ENCODE data around the gene ZNF280B. TPM values are rescaled to one million over a fixed set of nuclear protein-coding genes. Genes with fewer than 3 reads are reported as not detected.

Gene ZNF280B
- total RNA-seq, 1 experiment from 2014 or later, result 5.9 TPM

DNA sequence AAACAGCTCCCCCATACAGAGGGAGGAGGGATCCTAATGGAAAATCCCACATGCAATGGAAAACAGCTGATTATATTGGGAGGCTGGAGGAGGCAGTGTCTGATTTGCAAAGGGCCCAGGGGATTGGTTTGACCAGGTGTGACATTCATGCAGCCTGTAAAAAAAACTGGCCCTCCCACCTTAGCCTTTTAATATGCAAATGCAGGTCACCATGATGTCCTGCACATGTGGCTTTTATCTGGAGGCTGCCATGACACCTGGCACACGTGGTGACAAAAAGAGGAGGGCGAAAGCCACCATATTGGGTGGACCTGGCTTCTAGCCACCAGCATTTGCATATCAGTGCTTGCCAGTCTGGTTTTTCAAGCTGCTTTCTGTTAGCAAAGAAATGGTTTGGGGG, 48.5 kb downstream of the ZNF280B start:
- POLR2A ChIA-PET, result no interaction called here
- CTCF ChIA-PET, result interaction anchor here (0.6 to 1.2 kb wide), 2 partner anchors 27 to 37 kb away, joined by 3 to 5 read pairs; no protein-coding TSS in a partner anchor
- ATAC-seq (peak; percentile 26; the same call in 1 of the 2 replicates), DNase-seq (ENCODE audit: low spot score) (no peak)
- H3K27me3 Mint-ChIP-seq (ENCODE audit: low read depth), result peaks cover 100% of the 10 kb centered on the region
- H3K9me3 Mint-ChIP-seq, result peaks cover 47% of the 10 kb centered on the region
- H3K27ac Mint-ChIP-seq, result no peak overlapping the region
- no peak overlapping the region for H3K4me3 Mint-ChIP-seq
- peaks cover 18% of the 10 kb centered on the region for H3K36me3 Mint-ChIP-seq
- TF ChIP-seq ZNF416 (CRISPR knock-in tag; IDR thresholded peaks at IDR 0.05) (no peak), GABPB1 (CRISPR knock-in tag; IDR thresholded peaks at IDR 0.05) (no peak), TCF7 (CRISPR knock-in tag; IDR thresholded peaks at IDR 0.05; ENCODE audit: low read depth) (no peak), ESRRA (CRISPR knock-in tag; IDR thresholded peaks at IDR 0.05; ENCODE audit: borderline replicate concordance) (no peak), ZNF138 (CRISPR knock-in tag; conservative IDR thresholded peaks at IDR 0.05) (no peak), IRF2 (CRISPR knock-in tag; IDR thresholded peaks at IDR 0.05; ENCODE audit: borderline replicate concordance, low read depth) (no peak), ZNF423 (CRISPR knock-in tag; IDR thresholded peaks at IDR 0.05) (no peak), FOXK1 (CRISPR knock-in tag; IDR thresholded peaks at IDR 0.05) (no peak), SMAD4 (CRISPR knock-in tag; IDR thresholded peaks at IDR 0.05) (no peak), ZNF121 (CRISPR knock-in tag; IDR thresholded peaks at IDR 0.05) (no peak), SMAD3 (CRISPR knock-in tag; IDR thresholded peaks at IDR 0.05; ENCODE audit: borderline replicate concordance) (no peak)
- TF ChIP-seq, protein P1, sequence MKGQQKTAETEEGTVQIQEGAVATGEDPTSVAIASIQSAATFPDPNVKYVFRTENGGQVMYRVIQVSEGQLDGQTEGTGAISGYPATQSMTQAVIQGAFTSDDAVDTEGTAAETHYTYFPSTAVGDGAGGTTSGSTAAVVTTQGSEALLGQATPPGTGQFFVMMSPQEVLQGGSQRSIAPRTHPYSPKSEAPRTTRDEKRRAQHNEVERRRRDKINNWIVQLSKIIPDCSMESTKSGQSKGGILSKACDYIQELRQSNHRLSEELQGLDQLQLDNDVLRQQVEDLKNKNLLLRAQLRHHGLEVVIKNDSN (CRISPR knock-in tag; IDR thresholded peaks at IDR 0.05), result no peak
- TF ChIP-seq, protein P2, sequence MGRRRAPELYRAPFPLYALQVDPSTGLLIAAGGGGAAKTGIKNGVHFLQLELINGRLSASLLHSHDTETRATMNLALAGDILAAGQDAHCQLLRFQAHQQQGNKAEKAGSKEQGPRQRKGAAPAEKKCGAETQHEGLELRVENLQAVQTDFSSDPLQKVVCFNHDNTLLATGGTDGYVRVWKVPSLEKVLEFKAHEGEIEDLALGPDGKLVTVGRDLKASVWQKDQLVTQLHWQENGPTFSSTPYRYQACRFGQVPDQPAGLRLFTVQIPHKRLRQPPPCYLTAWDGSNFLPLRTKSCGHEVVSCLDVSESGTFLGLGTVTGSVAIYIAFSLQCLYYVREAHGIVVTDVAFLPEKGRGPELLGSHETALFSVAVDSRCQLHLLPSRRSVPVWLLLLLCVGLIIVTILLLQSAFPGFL (CRISPR knock-in tag; IDR thresholded peaks at IDR 0.05; ENCODE audit: borderline replicate concordance), result no peak
- TF ChIP-seq, protein P3, sequence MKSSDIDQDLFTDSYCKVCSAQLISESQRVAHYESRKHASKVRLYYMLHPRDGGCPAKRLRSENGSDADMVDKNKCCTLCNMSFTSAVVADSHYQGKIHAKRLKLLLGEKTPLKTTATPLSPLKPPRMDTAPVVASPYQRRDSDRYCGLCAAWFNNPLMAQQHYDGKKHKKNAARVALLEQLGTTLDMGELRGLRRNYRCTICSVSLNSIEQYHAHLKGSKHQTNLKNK (CRISPR knock-in tag; IDR thresholded peaks at IDR 0.05), result no peak
- peaks cover 10% of the 10 kb centered on the region; the same call in 1 of the 2 replicates for H3K4me1 Mint-ChIP-seq

DNA sequence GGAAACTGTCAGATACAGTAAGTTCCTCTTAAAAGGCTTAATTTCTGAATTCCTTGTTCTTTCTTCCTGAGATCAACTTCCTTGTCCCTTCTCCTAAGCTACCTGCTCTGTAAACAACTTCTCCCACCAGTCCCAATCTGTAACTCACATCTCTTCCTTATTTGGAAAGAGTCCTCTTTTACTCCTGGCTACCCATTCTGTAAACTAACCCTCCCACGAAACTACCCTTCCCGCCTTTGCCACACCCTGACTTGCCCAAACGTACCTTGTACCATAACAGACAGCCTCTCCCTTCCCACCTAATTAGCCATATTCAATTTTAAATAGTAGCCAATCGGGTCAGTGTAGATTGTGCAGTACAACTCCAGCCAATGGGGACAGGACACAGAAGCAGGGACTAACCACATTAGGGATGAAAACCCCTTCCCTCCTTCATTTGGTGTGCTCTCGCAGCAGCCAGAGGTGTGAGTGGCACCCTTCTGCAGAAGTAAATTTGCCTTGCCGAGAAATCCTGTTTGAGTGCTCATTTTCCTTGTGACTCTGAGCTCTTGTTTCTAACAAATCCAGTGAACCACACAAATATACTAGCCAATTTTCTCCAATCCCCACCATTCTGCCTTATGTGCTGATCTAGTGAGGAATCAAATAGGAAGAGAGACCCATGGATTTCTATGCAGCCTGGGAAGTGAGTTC, 49.5 kb downstream of the ZNF280B start:
- Mint-ChIP-seq H3K4me1 (peaks cover 10% of the 10 kb centered on the region; the same call in 1 of the 2 replicates), H3K9me3 (peaks cover 57% of the 10 kb centered on the region), H3K27ac (no peak overlapping the region), H3K4me3 (no peak overlapping the region), H3K27me3 (ENCODE audit: low read depth) (peaks cover 100% of the 10 kb centered on the region), H3K36me3 (peaks cover 18% of the 10 kb centered on the region)
- CTCF ChIA-PET, result interaction anchor here (0.8 to 1.2 kb wide), 2 partner anchors 36 to 252 kb away, joined by 3 to 4 read pairs; no protein-coding TSS in a partner anchor
- POLR2A ChIA-PET, result no interaction called here
- no peak for ATAC-seq
- TF ChIP-seq, protein P4, sequence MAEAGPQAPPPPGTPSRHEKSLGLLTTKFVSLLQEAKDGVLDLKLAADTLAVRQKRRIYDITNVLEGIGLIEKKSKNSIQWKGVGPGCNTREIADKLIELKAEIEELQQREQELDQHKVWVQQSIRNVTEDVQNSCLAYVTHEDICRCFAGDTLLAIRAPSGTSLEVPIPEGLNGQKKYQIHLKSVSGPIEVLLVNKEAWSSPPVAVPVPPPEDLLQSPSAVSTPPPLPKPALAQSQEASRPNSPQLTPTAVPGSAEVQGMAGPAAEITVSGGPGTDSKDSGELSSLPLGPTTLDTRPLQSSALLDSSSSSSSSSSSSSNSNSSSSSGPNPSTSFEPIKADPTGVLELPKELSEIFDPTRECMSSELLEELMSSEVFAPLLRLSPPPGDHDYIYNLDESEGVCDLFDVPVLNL (CRISPR knock-in tag; IDR thresholded peaks at IDR 0.05; ENCODE audit: borderline replicate concordance, low read depth), result no peak
- no peak for TF ChIP-seq SMAD4 (CRISPR knock-in tag; IDR thresholded peaks at IDR 0.05)
- TF ChIP-seq CREB1 (CRISPR knock-in tag; IDR thresholded peaks at IDR 0.05), result no peak
- no peak for DNase-seq (ENCODE audit: low spot score)

DNA sequence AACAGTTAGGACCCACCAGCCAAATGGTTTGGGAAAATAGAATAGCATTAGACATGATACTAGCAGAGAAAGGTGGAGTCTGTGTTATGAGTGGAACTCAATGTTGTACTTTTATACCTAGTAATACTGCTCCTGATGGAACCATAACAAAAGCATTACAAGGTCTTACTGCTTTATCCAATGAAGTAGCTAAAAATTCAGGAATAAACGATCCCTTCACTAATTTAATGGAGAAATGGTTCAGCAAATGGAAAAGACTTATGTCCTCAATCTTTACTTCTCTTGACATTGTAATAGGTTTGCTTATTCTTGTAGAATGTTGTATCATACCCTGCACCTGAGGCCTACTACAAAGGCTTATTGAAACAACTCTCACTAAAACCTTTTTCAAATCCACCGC, 50.2 kb downstream of the ZNF280B start:
- Mint-ChIP-seq H3K27me3 (ENCODE audit: low read depth) (peaks cover 100% of the 10 kb centered on the region), H3K36me3 (peaks cover 21% of the 10 kb centered on the region), H3K4me1 (peaks cover 10% of the 10 kb centered on the region; the same call in 1 of the 2 replicates), H3K9me3 (peaks cover 62% of the 10 kb centered on the region), H3K4me3 (no peak overlapping the region), H3K27ac (no peak overlapping the region)
- CTCF ChIA-PET, result interaction anchor here (0.8 kb wide), 1 partner anchor 251 kb away, joined by 4 read pairs; no protein-coding TSS in a partner anchor
- ATAC-seq (no peak), DNase-seq (ENCODE audit: low spot score) (no peak)
- TF ChIP-seq ZBTB21 (CRISPR knock-in tag; IDR thresholded peaks at IDR 0.05; ENCODE audit: borderline replicate concordance), result no peak
- TF ChIP-seq, protein P5, sequence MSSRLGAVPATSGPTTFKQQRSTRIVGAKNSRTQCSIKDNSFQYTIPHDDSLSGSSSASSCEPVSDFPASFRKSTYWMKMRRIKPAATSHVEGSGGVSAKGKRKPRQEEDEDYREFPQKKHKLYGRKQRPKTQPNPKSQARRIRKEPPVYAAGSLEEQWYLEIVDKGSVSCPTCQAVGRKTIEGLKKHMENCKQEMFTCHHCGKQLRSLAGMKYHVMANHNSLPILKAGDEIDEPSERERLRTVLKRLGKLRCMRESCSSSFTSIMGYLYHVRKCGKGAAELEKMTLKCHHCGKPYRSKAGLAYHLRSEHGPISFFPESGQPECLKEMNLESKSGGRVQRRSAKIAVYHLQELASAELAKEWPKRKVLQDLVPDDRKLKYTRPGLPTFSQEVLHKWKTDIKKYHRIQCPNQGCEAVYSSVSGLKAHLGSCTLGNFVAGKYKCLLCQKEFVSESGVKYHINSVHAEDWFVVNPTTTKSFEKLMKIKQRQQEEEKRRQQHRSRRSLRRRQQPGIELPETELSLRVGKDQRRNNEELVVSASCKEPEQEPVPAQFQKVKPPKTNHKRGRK (CRISPR knock-in tag; IDR thresholded peaks at IDR 0.05; ENCODE audit: borderline replicate concordance), result no peak
- POLR2A ChIA-PET, result no interaction called here

Data from WTC11 (cell line).